GM23338 (cell line): Measurements from ENCODE around the gene PTPN22. TPM values are rescaled to one million over a fixed set of nuclear protein-coding genes. Genes with fewer than 3 reads are reported as not detected.

Experiments
- ATAC-seq: fragments of 200-7000 bp; cut with Tn5 transposase; 3 replicates; pipeline ENCODE4 v1.9.1; 2020
- DNase-seq: peaks from one replicate; pipeline ENCODE4 v3.0.0-alpha.2; 2015; ENCODE audit warnings: low spot score
- H2AFZ ChIP-seq: fragments of 200-600 bp; sonication (generic); 2 replicates; pipeline ENCODE4 v1.8.0; 2016; ENCODE audit warnings: antibody characterized with exemption, mild to moderate bottlenecking, moderate library complexity
- H3F3A ChIP-seq: fragments of 200-600 bp; sonication (generic); replicated peaks from 2 replicates; pipeline ENCODE4 v1.8.0; 2017; ENCODE audit warnings: antibody characterized with exemption, mixed run types, low read depth
- H3K27ac ChIP-seq: fragments of 200-600 bp; sonication (generic); 2 replicates; pipeline ENCODE4 v1.6.1; 2016; ENCODE audit warnings: low read depth
- H3K27me3 ChIP-seq: fragments of 200-600 bp; sonication (generic); 2 replicates; pipeline ENCODE4 v1.8.0; 2016; ENCODE audit warnings: mild to moderate bottlenecking, mixed run types, moderate library complexity; ENCODE audit not compliant: insufficient read depth
- H3K36me3 ChIP-seq: fragments of 200-600 bp; sonication (generic); 2 replicates; pipeline ENCODE4 v1.8.0; 2016; ENCODE audit warnings: mild to moderate bottlenecking; ENCODE audit not compliant: insufficient read depth
- H3K4me1 ChIP-seq: fragments of 200-600 bp; sonication (generic); 2 replicates; pipeline ENCODE4 v1.8.0; 2016; ENCODE audit warnings: mild to moderate bottlenecking, moderate library complexity; ENCODE audit not compliant: insufficient read depth
- H3K4me2 ChIP-seq: fragments of 200-600 bp; sonication (generic); 2 replicates; pipeline ENCODE4 v1.7.1; 2017; ENCODE audit warnings: mixed run types
- H3K4me3 ChIP-seq: fragments of 200-600 bp; sonication (generic); 2 replicates; pipeline ENCODE4 v1.6.1; 2016; ENCODE audit warnings: mixed run types
- H3K79me2 ChIP-seq: fragments of 200-600 bp; sonication (generic); replicated peaks from 2 replicates; pipeline ENCODE4 v1.8.0; 2017; ENCODE audit warnings: mild to moderate bottlenecking; ENCODE audit not compliant: insufficient read depth
- H3K9me2 ChIP-seq: fragments of 200-600 bp; sonication (generic); 2 replicates; pipeline ENCODE4 v1.8.0; 2017; ENCODE audit not compliant: insufficient read depth
- H4K20me1 ChIP-seq: fragments of 200-600 bp; sonication (generic); replicated peaks from 2 replicates; pipeline ENCODE4 v1.8.0; 2017; ENCODE audit warnings: mild to moderate bottlenecking; ENCODE audit not compliant: insufficient read depth
- H3K27ac Mint-ChIP-seq: 2 replicates; pipeline ENCODE4 v1.8.0; 2020; ENCODE audit warnings: inconsistent platforms, mild to moderate bottlenecking, moderate library complexity, mixed read lengths
- H3K27me3 Mint-ChIP-seq: 3 replicates; pipeline ENCODE4 v1.8.0; 2022; ENCODE audit warnings: low read depth, mild to moderate bottlenecking, moderate library complexity, mixed read lengths, inconsistent platforms; ENCODE audit not compliant: insufficient read depth, poor library complexity
- H3K36me3 Mint-ChIP-seq: 3 replicates; pipeline ENCODE4 v1.8.0; 2021; ENCODE audit warnings: low read depth, mild to moderate bottlenecking, inconsistent platforms, moderate library complexity, mixed read lengths
- H3K4me1 Mint-ChIP-seq: 3 replicates; pipeline ENCODE4 v1.8.0; 2020; ENCODE audit warnings: mild to moderate bottlenecking, inconsistent platforms, mixed read lengths
- H3K4me3 Mint-ChIP-seq: 3 replicates; pipeline ENCODE4 v1.8.0; 2021; ENCODE audit warnings: moderate library complexity, mild to moderate bottlenecking, inconsistent platforms, mixed read lengths
- H3K9me3 Mint-ChIP-seq: 3 replicates; pipeline ENCODE4 v1.8.0; 2020; ENCODE audit warnings: moderate library complexity, mild to moderate bottlenecking, inconsistent platforms, mixed read lengths
- CREB1 ChIP-seq: fragments of 250-450 bp; sonication (Bioruptor Pico); IDR thresholded peaks from 2 replicates; pipeline ENCODE4 v1.5.0; 2020; ENCODE audit warnings: low read depth, mild to moderate bottlenecking, moderate library complexity
- CTCF ChIP-seq, 2 experiments: fragments of 200-600 bp in 1 of 2; sonication (generic) in 1 of 2; conservative IDR thresholded peaks; 2 replicates each; pipeline versions ENCODE4 v1.5.1 to v1.6.1; 2016 to 2017; ENCODE audit warnings: antibody characterized with exemption in 2 of 2, low read depth in 2 of 2, mild to moderate bottlenecking in 2 of 2, moderate library complexity in 1 of 2
- EZH2 ChIP-seq: fragments of 200-600 bp; sonication (generic); IDR thresholded peaks from one replicate; pipeline ENCODE4 v1.8.0; 2017; ENCODE audit warnings: antibody characterized with exemption, mild to moderate bottlenecking, low read depth; ENCODE audit not compliant: unreplicated experiment
- EZH2phosphoT487 ChIP-seq: fragments of 200-600 bp; sonication (generic); IDR thresholded peaks from one replicate; pipeline ENCODE4 v1.8.1; 2018; ENCODE audit warnings: antibody characterized with exemption; ENCODE audit not compliant: unreplicated experiment
- NANOG ChIP-seq: IDR thresholded peaks from 2 replicates; pipeline ENCODE4 v1.6.1; 2016; ENCODE audit warnings: antibody characterized with exemption, borderline replicate concordance
- POLR2AphosphoS5 ChIP-seq: IDR thresholded peaks from 2 replicates; pipeline ENCODE4 v1.6.1; 2016; ENCODE audit warnings: antibody characterized with exemption, low read depth
- REST ChIP-seq: IDR thresholded peaks from one replicate; pipeline ENCODE4 v1.6.1; 2018; ENCODE audit warnings: antibody characterized with exemption; ENCODE audit not compliant: unreplicated experiment
- STAT1 ChIP-seq: IDR thresholded peaks from one replicate; pipeline ENCODE4 v1.6.1; 2016; ENCODE audit warnings: antibody characterized with exemption; ENCODE audit not compliant: unreplicated experiment
- ZNF114 ChIP-seq: fragments of 250-450 bp; sonication (Bioruptor Pico); IDR thresholded peaks from 2 replicates; pipeline ENCODE4 v1.5.0; 2020; ENCODE audit warnings: mild to moderate bottlenecking, moderate library complexity
- polyA plus RNA-seq: library from polyadenylated mRNA; unstranded; fragments of >200 nt; fragmentation: Nextera tagmentation; extraction: Ambion mirVana; gene quantifications from 2 replicates; pipeline ENCODE4 v1.2.1, GENCODE V29; 2016
- total RNA-seq: library from RNA; depleted of rRNA; stranded (reverse); fragments of >200 nt; shearing (Covaris generic); gene quantifications from 2 replicates; pipeline ENCODE4 v1.2.3, GENCODE V29; 2014
- TF ChIP-seq, protein P1 (sequence below): fragments of 250-450 bp; sonication (Bioruptor Pico); IDR thresholded peaks from 2 replicates; pipeline ENCODE4 v1.5.0; 2020; ENCODE audit warnings: mild to moderate bottlenecking, moderate library complexity

Gene PTPN22
- total and polyA plus RNA-seq, 2 experiments from 2014 or later, result 0.08 TPM; not detected in 1

GRCh38 chr1:113859478-113860175 lies 11.9 kb downstream of the PTPN22 start:
- no peak for ATAC-seq
- H3K36me3 Mint-ChIP-seq, result no peaks in the 10 kb centered on the region
- H3K27ac ChIP-seq, result no peak overlapping the region
- no peaks in the 10 kb centered on the region for H3K27me3 ChIP-seq
- no peaks in the 10 kb centered on the region for H4K20me1 ChIP-seq
- no peaks in the 10 kb centered on the region for H3F3A ChIP-seq
- H3K4me1 Mint-ChIP-seq, result no peaks in the 10 kb centered on the region
- no peaks in the 10 kb centered on the region for H3K9me2 ChIP-seq
- H3K79me2 ChIP-seq, result no peaks in the 10 kb centered on the region
- H3K27ac Mint-ChIP-seq, result no peak overlapping the region
- no peaks in the 10 kb centered on the region for H3K27me3 Mint-ChIP-seq
- TF ChIP-seq CREB1 (CRISPR knock-in tag), result no peak
- TF ChIP-seq NANOG, result no peak
- TF ChIP-seq EZH2phosphoT487, result no peak
- no peaks in the 10 kb centered on the region for H3K9me3 Mint-ChIP-seq
- no peak overlapping the region for H3K4me3 Mint-ChIP-seq
- no peaks in the 10 kb centered on the region for H3K36me3 ChIP-seq
- no peaks in the 10 kb centered on the region for H3K4me1 ChIP-seq
- H3K4me3 ChIP-seq, result no peak overlapping the region
- H2AFZ ChIP-seq, result no peak overlapping the region
- no peak for DNase-seq
- H3K4me2 ChIP-seq, result no peak overlapping the region

- no peak for ATAC-seq
- no peaks in the 10 kb centered on the region for H3K79me2 ChIP-seq
- H3K27me3 ChIP-seq, result no peaks in the 10 kb centered on the region
- no peaks in the 10 kb centered on the region for H4K20me1 ChIP-seq
- no peaks in the 10 kb centered on the region for H3K4me1 ChIP-seq
- no peak overlapping the region for H3K4me2 ChIP-seq
- Mint-ChIP-seq H3K36me3 (no peaks in the 10 kb centered on the region), H3K9me3 (no peaks in the 10 kb centered on the region), H3K27me3 (no peaks in the 10 kb centered on the region), H3K4me3 (no peak overlapping the region), H3K27ac (no peak overlapping the region), H3K4me1 (no peaks in the 10 kb centered on the region)
- H2AFZ ChIP-seq, result peak overlapping the region; percentile 90; the same call in 1 of the 2 replicates
- H3K36me3 ChIP-seq, result no peaks in the 10 kb centered on the region
- DNase-seq, result no peak
- no peaks in the 10 kb centered on the region for H3F3A ChIP-seq
- H3K4me3 ChIP-seq, result no peak overlapping the region
- H3K9me2 ChIP-seq, result no peaks in the 10 kb centered on the region
- no peak overlapping the region for H3K27ac ChIP-seq
- TF ChIP-seq, protein P1, sequence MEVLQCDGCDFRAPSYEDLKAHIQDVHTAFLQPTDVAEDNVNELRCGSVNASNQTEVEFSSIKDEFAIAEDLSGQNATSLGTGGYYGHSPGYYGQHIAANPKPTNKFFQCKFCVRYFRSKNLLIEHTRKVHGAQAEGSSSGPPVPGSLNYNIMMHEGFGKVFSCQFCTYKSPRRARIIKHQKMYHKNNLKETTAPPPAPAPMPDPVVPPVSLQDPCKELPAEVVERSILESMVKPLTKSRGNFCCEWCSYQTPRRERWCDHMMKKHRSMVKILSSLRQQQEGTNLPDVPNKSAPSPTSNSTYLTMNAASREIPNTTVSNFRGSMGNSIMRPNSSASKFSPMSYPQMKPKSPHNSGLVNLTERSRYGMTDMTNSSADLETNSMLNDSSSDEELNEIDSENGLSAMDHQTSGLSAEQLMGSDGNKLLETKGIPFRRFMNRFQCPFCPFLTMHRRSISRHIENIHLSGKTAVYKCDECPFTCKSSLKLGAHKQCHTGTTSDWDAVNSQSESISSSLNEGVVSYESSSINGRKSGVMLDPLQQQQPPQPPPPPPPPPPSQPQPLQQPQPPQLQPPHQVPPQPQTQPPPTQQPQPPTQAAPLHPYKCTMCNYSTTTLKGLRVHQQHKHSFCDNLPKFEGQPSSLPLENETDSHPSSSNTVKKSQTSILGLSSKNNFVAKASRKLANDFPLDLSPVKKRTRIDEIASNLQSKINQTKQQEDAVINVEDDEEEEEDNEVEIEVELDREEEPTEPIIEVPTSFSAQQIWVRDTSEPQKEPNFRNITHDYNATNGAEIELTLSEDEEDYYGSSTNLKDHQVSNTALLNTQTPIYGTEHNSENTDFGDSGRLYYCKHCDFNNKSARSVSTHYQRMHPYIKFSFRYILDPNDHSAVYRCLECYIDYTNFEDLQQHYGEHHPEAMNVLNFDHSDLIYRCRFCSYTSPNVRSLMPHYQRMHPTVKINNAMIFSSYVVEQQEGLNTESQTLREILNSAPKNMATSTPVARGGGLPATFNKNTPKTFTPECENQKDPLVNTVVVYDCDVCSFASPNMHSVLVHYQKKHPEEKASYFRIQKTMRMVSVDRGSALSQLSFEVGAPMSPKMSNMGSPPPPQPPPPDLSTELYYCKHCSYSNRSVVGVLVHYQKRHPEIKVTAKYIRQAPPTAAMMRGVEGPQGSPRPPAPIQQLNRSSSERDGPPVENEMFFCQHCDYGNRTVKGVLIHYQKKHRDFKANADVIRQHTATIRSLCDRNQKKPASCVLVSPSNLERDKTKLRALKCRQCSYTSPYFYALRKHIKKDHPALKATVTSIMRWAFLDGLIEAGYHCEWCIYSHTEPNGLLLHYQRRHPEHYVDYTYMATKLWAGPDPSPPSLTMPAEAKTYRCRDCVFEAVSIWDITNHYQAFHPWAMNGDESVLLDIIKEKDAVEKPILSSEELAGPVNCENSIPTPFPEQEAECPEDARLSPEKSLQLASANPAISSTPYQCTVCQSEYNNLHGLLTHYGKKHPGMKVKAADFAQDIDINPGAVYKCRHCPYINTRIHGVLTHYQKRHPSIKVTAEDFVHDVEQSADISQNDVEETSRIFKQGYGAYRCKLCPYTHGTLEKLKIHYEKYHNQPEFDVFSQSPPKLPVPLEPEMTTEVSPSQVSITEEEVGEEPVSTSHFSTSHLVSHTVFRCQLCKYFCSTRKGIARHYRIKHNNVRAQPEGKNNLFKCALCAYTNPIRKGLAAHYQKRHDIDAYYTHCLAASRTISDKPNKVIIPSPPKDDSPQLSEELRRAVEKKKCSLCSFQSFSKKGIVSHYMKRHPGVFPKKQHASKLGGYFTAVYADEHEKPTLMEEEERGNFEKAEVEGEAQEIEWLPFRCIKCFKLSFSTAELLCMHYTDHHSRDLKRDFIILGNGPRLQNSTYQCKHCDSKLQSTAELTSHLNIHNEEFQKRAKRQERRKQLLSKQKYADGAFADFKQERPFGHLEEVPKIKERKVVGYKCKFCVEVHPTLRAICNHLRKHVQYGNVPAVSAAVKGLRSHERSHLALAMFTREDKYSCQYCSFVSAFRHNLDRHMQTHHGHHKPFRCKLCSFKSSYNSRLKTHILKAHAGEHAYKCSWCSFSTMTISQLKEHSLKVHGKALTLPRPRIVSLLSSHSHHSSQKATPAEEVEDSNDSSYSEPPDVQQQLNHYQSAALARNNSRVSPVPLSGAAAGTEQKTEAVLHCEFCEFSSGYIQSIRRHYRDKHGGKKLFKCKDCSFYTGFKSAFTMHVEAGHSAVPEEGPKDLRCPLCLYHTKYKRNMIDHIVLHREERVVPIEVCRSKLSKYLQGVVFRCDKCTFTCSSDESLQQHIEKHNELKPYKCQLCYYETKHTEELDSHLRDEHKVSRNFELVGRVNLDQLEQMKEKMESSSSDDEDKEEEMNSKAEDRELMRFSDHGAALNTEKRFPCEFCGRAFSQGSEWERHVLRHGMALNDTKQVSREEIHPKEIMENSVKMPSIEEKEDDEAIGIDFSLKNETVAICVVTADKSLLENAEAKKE (CRISPR knock-in tag), result no peak
- no peak for TF ChIP-seq STAT1
- no peak for TF ChIP-seq REST
- TF ChIP-seq EZH2, result no peak
- TF ChIP-seq POLR2AphosphoS5, result no peak
- no peak for TF ChIP-seq EZH2phosphoT487
- TF ChIP-seq CTCF (conservative IDR thresholded peaks at IDR 0.05; ENCODE audit: low read depth in 2 of 2), result no peak
- no peak for TF ChIP-seq NANOG
- no peak for TF ChIP-seq ZNF114 (CRISPR knock-in tag)
- no peak for TF ChIP-seq CREB1 (CRISPR knock-in tag)
Measured at GRCh38 chr1:113858982-113859381, 12.5 kb downstream of the PTPN22 start.
